Cardiac muscle cell (in vitro differentiated cells and primary cell): ENCODE data around the gene PLA2G2F. TPM values are rescaled to one million over a fixed set of nuclear protein-coding genes. Genes with fewer than 3 reads are reported as not detected.

Source experiments
- DNase-seq, 2 donors: peaks; one replicate each; pipeline versions ENCODE4 v3.0.0 to v3.0.0-alpha.2; 2010 to 2017; ENCODE audit warnings: low read depth in 1 of 2, low spot score in 1 of 2
- H3K27ac ChIP-seq: fragments of 200-600 bp; sonication (generic); 2 replicates; pipeline ENCODE4 v1.5.1; 2016
- H3K27me3 ChIP-seq: fragments of 200-600 bp; sonication (generic); 2 replicates; pipeline ENCODE4 v1.6.0; 2016; ENCODE audit warnings: control low read depth
- H3K36me3 ChIP-seq: fragments of 200-600 bp; sonication (generic); 2 replicates; pipeline ENCODE4 v1.5.1; 2016; ENCODE audit warnings: control low read depth
- H3K4me1 ChIP-seq: fragments of 200-600 bp; sonication (generic); 2 replicates; pipeline ENCODE4 v1.8.1; 2017; ENCODE audit warnings: low read depth, mild to moderate bottlenecking, mixed run types
- H3K4me3 ChIP-seq: fragments of 200-600 bp; sonication (generic); 2 replicates; pipeline ENCODE4 v1.5.1; 2016; ENCODE audit warnings: mild to moderate bottlenecking
- H3K9me3 ChIP-seq: fragments of 200-600 bp; sonication (generic); 2 replicates; pipeline ENCODE4 v1.5.1; 2017; ENCODE audit warnings: low read depth, mild to moderate bottlenecking, control low read depth
- polyA plus RNA-seq: library from polyadenylated mRNA; unstranded; fragments of >200 nt; fragmentation: Nextera tagmentation; extraction: Ambion mirVana; gene quantifications from 2 replicates; pipeline ENCODE4 v1.2.1, GENCODE V29; 2016
- total RNA-seq: library from RNA; depleted of rRNA; stranded (reverse); fragments of >200 nt; gene quantifications from 2 replicates; pipeline ENCODE4 v1.2.3, GENCODE V29; 2016
- TF ChIP-seq, protein P1 (sequence below): IDR thresholded peaks from 2 replicates; pipeline ENCODE4 v1.5.1; 2012; ENCODE audit warnings: low read depth, mild to moderate bottlenecking, low read length

Gene PLA2G2F
- total and polyA plus RNA-seq, 2 experiments from 2014 or later: not detected

GRCh38 chr1:20143734-20144565 lies 4.8 kb downstream of the PLA2G2F start:
- Histone ChIP-seq H3K36me3 (no peaks in the 10 kb centered on the region), H3K9me3 (no peaks in the 10 kb centered on the region), H3K27me3 (no peaks in the 10 kb centered on the region), H3K4me3 (no peak overlapping the region), H3K4me1 (no peaks in the 10 kb centered on the region), H3K27ac (no peak overlapping the region)
- DNase-seq: no peak
- TF ChIP-seq, protein P1, sequence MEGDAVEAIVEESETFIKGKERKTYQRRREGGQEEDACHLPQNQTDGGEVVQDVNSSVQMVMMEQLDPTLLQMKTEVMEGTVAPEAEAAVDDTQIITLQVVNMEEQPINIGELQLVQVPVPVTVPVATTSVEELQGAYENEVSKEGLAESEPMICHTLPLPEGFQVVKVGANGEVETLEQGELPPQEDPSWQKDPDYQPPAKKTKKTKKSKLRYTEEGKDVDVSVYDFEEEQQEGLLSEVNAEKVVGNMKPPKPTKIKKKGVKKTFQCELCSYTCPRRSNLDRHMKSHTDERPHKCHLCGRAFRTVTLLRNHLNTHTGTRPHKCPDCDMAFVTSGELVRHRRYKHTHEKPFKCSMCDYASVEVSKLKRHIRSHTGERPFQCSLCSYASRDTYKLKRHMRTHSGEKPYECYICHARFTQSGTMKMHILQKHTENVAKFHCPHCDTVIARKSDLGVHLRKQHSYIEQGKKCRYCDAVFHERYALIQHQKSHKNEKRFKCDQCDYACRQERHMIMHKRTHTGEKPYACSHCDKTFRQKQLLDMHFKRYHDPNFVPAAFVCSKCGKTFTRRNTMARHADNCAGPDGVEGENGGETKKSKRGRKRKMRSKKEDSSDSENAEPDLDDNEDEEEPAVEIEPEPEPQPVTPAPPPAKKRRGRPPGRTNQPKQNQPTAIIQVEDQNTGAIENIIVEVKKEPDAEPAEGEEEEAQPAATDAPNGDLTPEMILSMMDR: no peak

DNA sequence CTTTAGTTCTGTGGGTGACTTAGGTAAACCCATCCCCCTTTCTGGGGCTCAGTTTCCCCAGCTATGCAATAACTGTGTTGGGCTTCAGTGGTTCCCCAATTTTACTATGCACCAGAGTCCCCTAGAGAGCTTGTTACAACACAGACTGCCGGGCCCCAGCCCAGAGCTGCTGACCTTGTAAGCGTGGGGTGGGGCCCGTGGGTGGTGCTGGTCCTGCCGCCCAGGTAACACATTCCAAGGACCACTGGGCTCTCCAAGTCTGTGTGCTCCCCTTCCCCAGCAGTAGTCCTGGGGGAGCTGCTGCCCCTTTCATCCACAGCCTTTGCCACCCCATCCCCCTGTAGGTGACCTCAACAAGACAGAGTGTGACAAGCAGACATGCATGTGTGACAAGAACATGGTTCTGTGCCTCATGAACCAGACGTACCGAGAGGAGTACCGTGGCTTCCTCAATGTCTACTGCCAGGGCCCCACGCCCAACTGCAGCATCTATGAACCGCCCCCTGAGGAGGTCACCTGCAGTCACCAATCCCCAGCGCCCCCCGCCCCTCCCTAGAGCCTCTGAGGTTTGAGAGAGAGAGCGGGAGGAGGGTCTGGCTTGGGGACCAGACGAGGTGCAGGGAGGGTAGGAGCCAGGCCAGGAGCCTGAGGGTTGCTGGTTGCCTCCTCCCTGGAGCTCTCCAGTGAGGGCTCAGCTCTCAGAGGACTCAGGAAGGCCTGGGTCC lies 8.9 kb downstream of the PLA2G2F start:
- DNase-seq: no peak
- H3K4me3 ChIP-seq: no peak overlapping the region
- no peaks in the 10 kb centered on the region for H3K9me3 ChIP-seq
- no peaks in the 10 kb centered on the region for H3K27me3 ChIP-seq
- TF ChIP-seq, protein P1: no peak
- no peak overlapping the region for H3K27ac ChIP-seq
- no peaks in the 10 kb centered on the region for H3K4me1 ChIP-seq
- no peaks in the 10 kb centered on the region for H3K36me3 ChIP-seq

DNA sequence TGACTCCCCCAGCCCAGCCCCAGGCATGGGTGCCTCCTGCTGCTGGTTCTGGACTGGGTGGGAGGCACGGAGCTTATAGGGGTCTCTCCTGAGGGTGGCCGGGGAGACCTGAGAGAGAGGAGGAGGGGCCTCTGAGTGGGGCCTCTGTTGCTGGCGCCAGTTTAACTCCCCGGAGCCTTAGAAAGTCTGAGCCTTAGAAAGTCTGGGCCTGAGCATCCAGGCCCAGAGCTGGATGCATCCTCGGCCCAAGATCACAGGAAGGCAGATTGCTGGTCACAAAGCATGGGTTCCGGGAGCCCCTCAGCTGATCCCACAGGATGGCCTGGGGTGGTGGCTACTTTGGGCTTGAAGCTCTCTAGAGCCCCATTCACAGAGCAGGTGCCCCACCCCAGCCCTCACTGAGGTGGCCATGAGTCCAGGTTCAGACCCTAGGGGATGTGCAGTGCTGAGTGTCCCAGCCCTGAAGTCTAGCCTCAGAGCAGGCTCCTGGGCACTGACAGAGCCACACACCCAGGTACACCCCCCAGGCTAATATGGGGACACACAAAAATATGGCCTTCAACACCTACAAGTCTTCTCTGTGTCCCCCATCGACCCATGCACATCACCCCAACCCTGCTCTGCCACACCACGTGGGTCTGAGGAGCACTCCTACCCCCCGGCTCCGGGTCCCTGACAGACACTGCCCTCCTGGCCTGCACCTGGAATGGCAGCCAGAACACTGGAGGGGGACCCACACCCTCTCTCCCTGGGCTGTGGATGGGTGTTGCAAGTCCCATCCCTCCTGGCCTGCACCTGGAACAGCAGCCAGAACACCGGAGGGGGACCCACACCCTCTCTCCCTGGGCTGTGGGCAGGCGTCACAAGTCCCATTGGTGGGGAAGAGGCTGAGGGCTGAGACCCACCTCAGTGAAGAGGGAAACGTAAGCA lies 9.7 kb downstream of the PLA2G2F start:
- H3K4me3 ChIP-seq: no peak overlapping the region
- no peaks in the 10 kb centered on the region for H3K27me3 ChIP-seq
- no peaks in the 10 kb centered on the region for H3K4me1 ChIP-seq
- TF ChIP-seq, protein P1: no peak
- DNase-seq: no peak
- H3K27ac ChIP-seq: no peak overlapping the region
- H3K9me3 ChIP-seq: no peaks in the 10 kb centered on the region
- H3K36me3 ChIP-seq: no peaks in the 10 kb centered on the region

DNA sequence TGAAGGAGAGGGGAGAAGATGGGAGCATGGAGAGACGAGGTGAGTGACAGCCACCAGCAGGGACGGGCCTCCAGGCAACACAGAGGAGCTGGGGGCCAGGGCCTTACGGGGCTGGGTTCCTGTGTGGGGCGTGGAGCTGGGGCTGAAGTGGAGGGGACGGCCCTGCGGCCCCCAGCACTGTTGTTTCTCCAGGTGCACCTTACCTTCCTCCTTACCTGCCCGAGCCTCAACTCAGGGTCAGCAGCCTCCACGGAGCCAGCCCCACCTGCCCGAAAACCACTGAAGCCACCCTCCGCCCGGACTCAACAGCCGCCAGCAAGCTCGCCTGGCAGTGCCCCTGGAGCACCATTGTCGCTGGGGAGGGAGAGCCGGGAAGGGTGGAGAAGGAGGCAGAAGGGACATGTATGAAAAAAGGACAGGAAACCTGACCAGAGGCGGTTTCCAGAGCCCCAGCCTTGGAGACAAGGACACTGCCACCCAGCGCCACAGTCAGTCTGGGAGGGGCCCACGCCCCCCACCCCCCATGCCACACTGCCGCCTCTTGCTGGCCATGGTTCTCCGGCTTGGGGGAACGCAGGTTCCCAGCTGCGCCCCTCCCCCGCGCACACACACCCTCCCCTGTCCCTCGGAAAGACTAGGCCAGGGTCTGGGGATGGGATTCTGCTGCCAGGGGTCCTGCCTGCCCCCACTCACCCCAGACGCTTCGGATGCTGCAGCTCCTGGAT lies 10.6 kb downstream of the PLA2G2F start:
- Histone ChIP-seq H3K27me3 (no peaks in the 10 kb centered on the region), H3K27ac (no peak overlapping the region), H3K4me3 (no peak overlapping the region), H3K4me1 (no peaks in the 10 kb centered on the region), H3K9me3 (no peaks in the 10 kb centered on the region), H3K36me3 (no peaks in the 10 kb centered on the region)
- no peak for DNase-seq
- TF ChIP-seq, protein P1: no peak

GRCh38 chr1:20150326-20150705 lies 11.2 kb downstream of the PLA2G2F start:
- TF ChIP-seq, protein P1: no peak
- Histone ChIP-seq H3K36me3 (no peaks in the 10 kb centered on the region), H3K4me3 (no peak overlapping the region), H3K27me3 (no peaks in the 10 kb centered on the region), H3K9me3 (no peaks in the 10 kb centered on the region), H3K27ac (no peak overlapping the region), H3K4me1 (no peaks in the 10 kb centered on the region)
- DNase-seq: no peak
